GM21825 (cell line): ENCODE measurements around the gene MOGAT1.
"Not testable (repeated sequence)": the region's sequence is repeated elsewhere in the genome, so short reads cannot be mapped to it uniquely, and the experiment has no call there.

Experiments
- ATAC-seq: cut with Tn5 transposase; IDR thresholded peaks from one replicate; pipeline ENCODE4 v1.9.1; 2021; ENCODE audit warnings: mild to moderate bottlenecking, moderate library complexity; ENCODE audit not compliant: unreplicated experiment

MOGAT1 gene

GRCh38 chr2:222669353-222669752 lies 2.1 kb upstream of the MOGAT1 start:
- no peak for ATAC-seq

- no peak for ATAC-seq
These were observed 1.0 kb upstream of the MOGAT1 start for GRCh38 chr2:222670191-222671038.

DNA sequence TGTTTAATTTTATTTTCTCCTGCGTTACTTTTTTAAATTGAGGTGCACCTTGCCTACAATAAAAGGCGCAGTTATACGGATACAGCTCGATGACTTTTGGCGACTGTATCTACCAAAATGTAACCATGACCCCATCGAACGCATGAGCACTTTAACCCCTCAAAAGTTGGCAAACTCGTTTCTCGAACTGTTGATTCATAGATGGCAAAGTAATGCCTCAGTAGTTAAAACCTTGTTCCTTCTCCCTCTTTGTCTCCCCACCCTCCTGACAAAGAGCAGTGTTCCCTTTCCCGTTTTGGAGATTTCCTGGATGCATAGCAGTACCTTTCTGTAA lies 577 bp downstream of the MOGAT1 start:
- no peak for ATAC-seq

DNA sequence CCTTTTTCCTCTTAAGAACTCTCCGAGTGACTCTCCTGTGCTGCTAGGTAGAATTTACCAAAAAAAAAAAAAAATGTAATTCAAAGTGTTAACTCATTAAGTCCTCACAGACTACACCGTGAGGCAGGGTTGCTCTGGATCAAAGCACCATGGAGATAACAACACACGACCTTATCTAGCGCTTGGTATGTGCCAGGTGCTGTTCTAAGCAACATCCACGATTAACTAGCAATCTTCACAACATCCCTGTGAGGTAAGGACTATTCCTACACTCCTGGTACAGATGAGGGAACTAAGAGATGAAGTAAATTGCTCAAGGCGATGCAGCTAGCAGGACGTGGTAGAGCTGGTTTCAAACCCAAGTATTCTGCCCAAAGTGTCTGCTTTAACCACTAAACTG lies 1.8 kb downstream of the MOGAT1 start:
- ATAC-seq, result no peak

GRCh38 chr2:222673883-222674282 lies 2.4 kb downstream of the MOGAT1 start:
- no peak for ATAC-seq

DNA sequence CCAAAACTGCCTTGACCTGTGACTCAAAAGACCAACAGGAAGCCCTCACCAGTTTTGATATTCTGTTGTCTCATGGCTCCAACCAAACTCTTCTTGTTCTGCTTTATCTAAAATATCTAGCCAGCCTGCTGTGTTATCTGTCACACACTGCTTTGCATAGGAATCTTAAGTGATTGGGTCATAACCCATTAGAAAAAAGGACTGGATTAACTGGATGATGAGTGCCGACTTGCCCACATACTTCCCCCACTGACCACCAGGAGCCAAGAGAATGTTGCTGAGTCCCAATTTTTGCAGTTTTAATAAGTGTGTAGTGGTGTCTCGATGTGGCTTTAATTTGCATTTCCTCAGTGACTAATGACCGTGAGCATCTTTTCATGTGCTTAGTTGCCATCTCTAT lies 6.5 kb downstream of the MOGAT1 start:
- no peak for ATAC-seq

DNA sequence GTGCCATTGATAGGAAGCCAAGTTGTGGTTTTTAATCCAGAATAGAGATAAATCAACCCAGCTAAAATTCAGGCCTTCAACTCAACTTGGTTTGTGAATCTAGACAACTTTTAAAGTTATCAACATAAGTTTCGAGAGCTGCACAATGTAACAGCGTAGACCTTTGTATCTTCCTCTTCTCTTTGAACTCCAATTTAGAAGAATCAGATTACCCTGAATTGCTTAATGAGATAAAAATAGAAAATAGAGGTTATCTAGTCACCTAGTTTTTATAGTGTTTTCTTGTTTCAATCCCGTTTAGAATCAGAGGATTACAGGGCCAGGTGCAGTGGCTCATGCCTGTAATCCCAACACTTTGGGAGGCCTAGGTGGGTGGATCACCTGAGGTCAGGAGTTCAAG lies 12.3 kb downstream of the MOGAT1 start:
- ATAC-seq, result no peak

GRCh38 chr2:222686086-222686750 lies 14.8 kb downstream of the MOGAT1 start:
- ATAC-seq, result no peak

GRCh38 chr2:222688917-222689316 lies 17.5 kb downstream of the MOGAT1 start:
- ATAC-seq, result no peak

DNA sequence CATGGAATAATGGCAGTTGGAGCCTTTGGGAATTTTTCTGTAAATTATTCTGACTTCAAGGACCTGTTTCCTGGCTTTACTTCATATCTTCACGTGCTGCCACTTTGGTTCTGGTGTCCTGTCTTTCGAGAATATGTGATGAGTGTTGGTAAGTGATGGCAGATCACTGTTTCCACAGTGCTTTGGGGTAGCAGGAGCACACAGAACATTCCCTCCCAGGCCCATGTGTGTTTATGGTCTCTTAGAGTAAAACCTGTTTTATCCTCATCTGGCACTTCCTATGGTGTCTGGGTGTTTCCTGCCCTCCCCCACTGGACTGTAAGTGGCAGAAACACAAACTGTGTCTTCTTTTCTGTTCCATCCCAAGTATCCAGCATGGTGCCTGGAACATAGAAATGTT lies 17.9 kb downstream of the MOGAT1 start:
- ATAC-seq, result no peak

GRCh38 chr2:222690564-222691200 lies 19.2 kb downstream of the MOGAT1 start:
- ATAC-seq, result peak; percentile 97

DNA sequence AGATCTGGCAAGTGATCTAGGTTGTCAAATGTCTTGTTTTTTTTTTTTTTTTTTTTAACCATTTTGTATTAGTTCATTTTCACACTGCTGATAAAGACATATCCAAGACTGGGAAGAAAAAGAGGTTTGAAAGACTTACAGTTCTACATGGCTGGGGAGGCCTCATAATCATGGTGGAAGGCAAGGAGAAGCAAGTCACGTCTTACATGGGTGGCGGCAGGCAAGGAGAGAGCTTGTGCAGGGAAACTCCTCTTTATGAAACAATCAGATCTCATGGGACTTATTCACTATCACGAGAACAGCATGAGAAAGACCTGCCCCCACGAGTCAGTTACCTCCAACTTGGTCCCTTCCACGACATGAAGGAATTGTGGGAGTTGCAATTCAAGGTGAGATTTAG lies 22.0 kb downstream of the MOGAT1 start:
- not testable (repeated sequence) for ATAC-seq

DNA sequence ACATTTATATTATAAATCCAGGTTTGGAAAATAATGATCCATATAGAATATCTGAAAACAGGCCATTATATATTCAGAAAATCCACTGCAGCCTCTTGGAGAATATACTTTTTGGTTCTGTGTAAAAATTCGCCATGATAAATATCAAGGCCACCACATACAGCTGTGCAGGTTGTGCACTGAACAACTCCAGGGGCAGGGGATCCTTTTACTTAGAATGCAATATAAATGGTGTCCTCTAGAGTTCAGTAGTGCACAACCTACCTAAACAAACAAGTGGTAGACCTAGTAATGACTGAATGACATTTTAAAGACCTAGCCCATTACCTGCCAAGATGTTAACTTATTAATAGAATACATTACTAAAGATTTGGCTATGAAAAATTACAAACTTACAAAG lies 22.4 kb downstream of the MOGAT1 start:
- ATAC-seq, result peak; percentile 56

- ATAC-seq, result no peak
These were observed 26.8 kb downstream of the MOGAT1 start for GRCh38 chr2:222698276-222698675.

DNA sequence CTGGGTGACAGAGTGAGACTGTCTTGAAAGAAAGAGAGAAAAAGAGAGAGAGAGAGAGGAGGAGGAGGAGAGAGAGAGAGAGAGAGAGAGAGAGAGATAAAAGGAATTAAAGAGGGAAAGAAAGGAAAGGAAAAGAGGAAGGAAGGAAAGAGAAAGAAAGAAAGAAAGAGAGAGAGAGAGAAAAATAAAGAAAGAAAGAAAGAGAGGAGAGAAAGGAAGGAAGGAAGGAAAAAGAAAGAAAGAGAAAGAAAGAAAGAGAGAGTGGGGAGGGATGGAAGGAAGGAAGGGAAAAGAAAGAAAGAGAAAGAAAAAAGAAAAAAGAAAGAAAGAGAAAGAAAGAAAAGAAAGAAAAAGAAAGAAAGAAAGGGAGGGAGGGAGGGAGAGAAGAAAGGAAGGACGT lies 29.8 kb downstream of the MOGAT1 start:
- ATAC-seq, result no peak

GRCh38 chr2:222701721-222702131 lies 30.3 kb downstream of the MOGAT1 start:
- ATAC-seq, result no peak

DNA sequence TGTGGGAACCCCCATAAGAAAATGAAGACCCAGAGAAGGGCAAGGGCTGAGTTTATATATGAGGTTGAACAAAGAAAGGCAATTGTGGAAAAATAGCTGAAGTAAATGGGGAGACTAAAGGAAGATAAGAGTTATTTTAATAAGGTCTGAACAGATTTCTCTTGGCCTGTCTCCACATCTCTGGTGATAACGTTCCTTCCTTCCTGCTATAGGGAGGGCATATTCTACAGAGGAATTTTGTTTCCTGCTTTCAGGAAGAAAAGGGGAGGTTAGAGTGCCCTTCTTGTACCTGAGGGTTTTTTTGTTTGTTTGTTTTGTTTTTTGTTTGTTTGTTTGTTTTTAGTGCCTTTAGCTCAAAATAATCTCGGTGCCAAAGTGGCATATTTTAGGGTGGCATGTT lies 31.6 kb downstream of the MOGAT1 start:
- no peak for ATAC-seq

DNA sequence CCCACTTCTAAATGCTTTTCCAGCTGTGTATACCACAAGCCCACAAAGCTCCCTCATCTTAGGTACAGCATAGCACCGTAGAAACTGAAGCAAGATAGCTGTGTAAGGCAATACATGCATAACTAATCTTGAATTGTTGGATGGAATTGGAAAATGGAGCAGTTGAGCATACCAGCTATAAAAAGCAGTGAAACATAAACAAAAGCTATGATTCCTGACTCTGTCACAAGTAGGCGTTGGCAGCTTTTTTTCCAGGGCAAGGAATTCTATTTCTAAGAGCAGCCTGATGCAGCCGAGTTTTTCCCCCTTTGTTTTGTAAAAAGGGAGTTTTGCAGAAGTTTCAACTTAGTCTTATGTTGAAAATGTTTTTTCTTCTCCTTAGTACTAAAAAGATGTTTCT lies 32.4 kb downstream of the MOGAT1 start:
- ATAC-seq, result no peak

DNA sequence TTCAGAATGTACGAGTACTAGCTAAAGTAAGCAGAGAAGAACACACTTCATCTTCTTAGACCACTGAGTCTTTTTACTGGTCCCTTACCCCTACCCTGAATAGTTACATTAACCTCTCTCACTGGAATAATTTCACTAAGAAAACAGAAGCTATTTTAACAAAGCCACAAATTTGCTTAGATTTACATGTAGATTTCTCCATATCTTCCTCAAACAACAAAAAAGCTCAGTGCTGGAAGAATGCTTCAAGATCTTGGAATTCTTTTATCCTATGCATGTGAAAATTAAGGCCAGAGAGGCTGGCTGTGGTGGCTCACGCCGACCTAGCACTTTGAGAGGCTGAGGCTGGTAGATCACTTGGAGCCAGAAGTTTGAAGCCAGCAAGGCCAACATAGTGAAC lies 35.2 kb downstream of the MOGAT1 start:
- ATAC-seq, result no peak

- ATAC-seq, result no peak
These were observed 35.7 kb downstream of the MOGAT1 start for GRCh38 chr2:222707102-222707688.

DNA sequence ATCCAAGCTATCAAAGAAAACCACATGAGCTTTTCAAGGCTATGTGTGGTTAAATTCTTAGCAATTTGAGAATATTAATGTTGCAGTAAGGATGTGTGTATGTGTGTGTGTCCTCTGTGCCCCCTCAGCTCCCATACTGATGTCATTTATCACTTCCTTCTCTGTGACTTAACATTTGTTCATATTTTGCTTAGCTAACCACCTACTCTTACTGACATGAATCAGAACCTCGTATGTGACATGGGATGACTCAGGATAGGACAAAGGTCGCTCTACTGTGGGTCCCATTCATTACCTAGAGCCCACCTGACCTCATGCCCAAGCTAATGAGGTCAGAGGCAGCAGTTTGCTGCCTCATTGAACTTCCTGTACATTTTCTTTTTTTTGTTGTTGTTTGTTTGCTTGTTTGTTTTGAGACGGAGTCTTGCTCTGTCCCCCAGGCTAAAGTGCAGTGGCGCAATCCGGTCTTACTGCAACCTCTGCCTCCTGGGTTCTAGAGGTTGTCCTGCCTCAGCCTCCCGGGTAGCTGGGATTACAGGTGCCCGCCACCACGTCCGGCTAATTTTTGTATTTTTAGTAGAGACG lies 36.3 kb downstream of the MOGAT1 start:
- no peak for ATAC-seq
